Right ventricle myocardium superior (tissue), 1 donor: ENCODE results near the gene TMEM267. TPM values are rescaled to one million over a fixed set of nuclear protein-coding genes. Genes with fewer than 3 reads are reported as not detected.
"Not testable (repeated sequence)": the region's sequence is repeated elsewhere in the genome, so short reads cannot be mapped to it uniquely, and the experiment has no call there.

Source experiments
- ATAC-seq: fragments of 200-7000 bp; cut with Tn5 transposase; one replicate; pipeline ENCODE4 v1.9.1; 2020; ENCODE audit warnings: mild to moderate bottlenecking; ENCODE audit not compliant: poor library complexity
- DNase-seq: peaks from one replicate; pipeline ENCODE4 v3.0.0-alpha.2; 2020
- intact Hi-C: fragments of 100-400 bp; cut with DNase I; formaldehyde crosslinking; loops from one replicate; pipeline ENCODE4 v1.11.2; 2022
- total RNA-seq: library from RNA; stranded (reverse); fragmentation: NEBNext Ultra II Directional; extraction: Animal tissue kit (Norgen Biotek cat#: 25700); gene quantifications from one replicate; pipeline ENCODE4 v1.2.1, GENCODE V29; 2021
- donor health status: DM: no; HTN: yes; CAD: no; lungs with severe emphysema.

The TMEM267 gene
- total RNA-seq, 1 donor from 2014 or later = 6.2 TPM

GRCh38 chr5:43469671-43470391 lies 13.8 kb downstream of the TMEM267 start:
- DNase-seq (no peak), ATAC-seq (no peak)
- intact Hi-C loops = no loop called here

- no peak for DNase-seq
- ATAC-seq = no peak
- intact Hi-C loops = no loop called here
These were observed 16.6 kb downstream of the TMEM267 start for GRCh38 chr5:43467100-43467499.

GRCh38 chr5:43465455-43465854 lies 18.2 kb downstream of the TMEM267 start:
- intact Hi-C loops, ATAC-seq, DNase-seq: not testable (repeated sequence)

- no peak for ATAC-seq
- intact Hi-C loops = no loop called here
These were observed 22.6 kb downstream of the TMEM267 start for GRCh38 chr5:43461066-43461465.

GRCh38 chr5:43456556-43456955 lies 27.1 kb downstream of the TMEM267 start:
- ATAC-seq (no peak), DNase-seq (no peak)
- intact Hi-C loops = no loop called here

More at GRCh38 chr5:43461066-43461465, 22.6 kb downstream of the TMEM267 start:
- DNase-seq = no peak

GRCh38 chr5:43441575-43441974 lies 42.1 kb downstream of the TMEM267 start:
- not testable (repeated sequence) for ATAC-seq

GRCh38 chr5:43437062-43437660 lies 46.5 kb downstream of the TMEM267 start:
- intact Hi-C loops = no loop called here
- DNase-seq (no peak), ATAC-seq (no peak)

More at GRCh38 chr5:43441575-43441974, 42.1 kb downstream of the TMEM267 start:
- DNase-seq, intact Hi-C loops: not testable (repeated sequence)

GRCh38 chr5:43433382-43433781 lies 50.3 kb downstream of the TMEM267 start:
- no peak for DNase-seq
- intact Hi-C loops = no loop called here
- ATAC-seq = no peak

GRCh38 chr5:43432486-43433375 lies 50.9 kb downstream of the TMEM267 start:
- ATAC-seq = peak; percentile 97

GRCh38 chr5:43429706-43430105 lies 54.0 kb downstream of the TMEM267 start:
- intact Hi-C loops = no loop called here
- ATAC-seq = no peak
- no peak for DNase-seq

More at GRCh38 chr5:43432486-43433375, 50.9 kb downstream of the TMEM267 start:
- peak; percentile 78 for DNase-seq
- intact Hi-C loops = no loop called here

GRCh38 chr5:43429016-43429415 lies 54.6 kb downstream of the TMEM267 start:
- no peak for ATAC-seq
- no peak for DNase-seq
- intact Hi-C loops = no loop called here

- intact Hi-C loops = no loop called here
- DNase-seq (no peak), ATAC-seq (no peak)
These were observed 56.4 kb downstream of the TMEM267 start for GRCh38 chr5:43427306-43427705.

GRCh38 chr5:43425983-43426382 lies 57.7 kb downstream of the TMEM267 start:
- ATAC-seq = no peak
- DNase-seq = no peak
- intact Hi-C loops = no loop called here

GRCh38 chr5:43423086-43423485 lies 60.6 kb downstream of the TMEM267 start:
- DNase-seq, ATAC-seq, intact Hi-C loops: not testable (repeated sequence)

- intact Hi-C loops = no loop called here
- ATAC-seq (peak; percentile 43), DNase-seq (no peak)
These were observed 61.5 kb downstream of the TMEM267 start for GRCh38 chr5:43422143-43422542.

- no peak for ATAC-seq
- DNase-seq = no peak
- intact Hi-C loops = no loop called here
These were observed 62.1 kb downstream of the TMEM267 start for GRCh38 chr5:43421450-43422133.

GRCh38 chr5:43420241-43420640 lies 63.4 kb downstream of the TMEM267 start:
- ATAC-seq = no peak
- DNase-seq = no peak
- intact Hi-C loops = no loop called here

- ATAC-seq (no peak), DNase-seq (no peak)
- intact Hi-C loops = no loop called here
These were observed 65.1 kb downstream of the TMEM267 start for GRCh38 chr5:43418561-43418960.
